AG09309 (cell line): Measurements from ENCODE around the gene ABLIM2.

Source experiments
- DNase-seq: peaks from one replicate; pipeline ENCODE4 v3.0.0-alpha.2; 2010; ENCODE audit warnings: low read depth
- H3K4me3 ChIP-seq: 2 replicates; pipeline ENCODE4 v1.5.1; 2011; ENCODE audit warnings: mild to moderate bottlenecking, low read depth, low read length, moderate library complexity; ENCODE audit not compliant: control insufficient read depth
- CTCF ChIP-seq: IDR thresholded peaks from 2 replicates; pipeline ENCODE4 v1.5.1; 2011; ENCODE audit warnings: mild to moderate bottlenecking, low read depth, low read length, inconsistent platforms; ENCODE audit not compliant: insufficient read depth, control insufficient read depth; ENCODE audit errors: missing control alignments

The ABLIM2 gene

DNA sequence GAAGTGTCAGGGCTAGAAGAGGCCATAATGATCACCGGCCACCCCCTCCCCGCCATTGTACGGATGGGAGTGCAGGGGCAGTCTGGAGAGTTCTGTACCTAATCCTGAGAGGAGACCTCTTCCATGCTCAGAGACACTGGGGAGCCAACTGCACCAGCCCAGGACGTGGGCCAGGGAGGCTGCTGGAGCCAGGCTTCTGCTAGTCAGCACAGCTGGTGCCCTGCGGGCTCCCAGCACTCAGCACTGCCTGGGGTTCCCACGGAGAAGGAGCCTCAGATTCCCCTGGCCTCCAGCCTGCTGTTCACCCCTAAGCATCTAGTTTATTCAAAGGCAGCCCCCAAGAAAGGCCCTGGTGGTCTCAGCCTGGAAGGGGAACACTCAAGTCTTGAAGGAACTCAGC is 28.8 kb downstream of the ABLIM2 start:
- H3K4me3 ChIP-seq, result no peak overlapping the region
- DNase-seq, result no peak
- TF ChIP-seq CTCF, result no peak

DNA sequence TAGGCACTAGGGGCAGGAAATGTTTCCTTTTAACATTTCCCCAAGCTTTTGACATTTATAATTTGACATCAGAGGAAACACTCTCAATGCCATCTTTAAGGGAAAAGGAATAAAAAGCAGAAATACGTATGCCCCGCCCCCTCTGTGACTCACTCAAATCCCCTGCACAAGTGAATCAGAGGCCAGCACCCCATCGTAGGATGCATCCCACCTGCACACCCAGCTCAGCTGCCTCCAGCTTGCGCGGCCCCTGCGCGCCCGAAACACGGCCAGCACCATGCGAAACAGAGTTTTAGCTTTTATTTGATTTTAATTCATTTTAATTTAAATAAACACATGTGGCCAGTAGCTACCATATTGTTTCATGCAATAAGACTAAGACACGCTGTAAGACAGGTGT is 29.5 kb downstream of the ABLIM2 start:
- no peak for DNase-seq
- no peak overlapping the region for H3K4me3 ChIP-seq
- TF ChIP-seq CTCF, result no peak

- DNase-seq, result no peak
- H3K4me3 ChIP-seq, result no peak overlapping the region
Observed at GRCh38 chr4:8128100-8128856, 30.3 kb downstream of the ABLIM2 start.

GRCh38 chr4:8127051-8127826 is 31.4 kb downstream of the ABLIM2 start:
- no peak overlapping the region for H3K4me3 ChIP-seq
- DNase-seq, result no peak
- TF ChIP-seq CTCF, result no peak

More at GRCh38 chr4:8128100-8128856, 30.3 kb downstream of the ABLIM2 start:
- TF ChIP-seq CTCF, result no peak

- no peak overlapping the region for H3K4me3 ChIP-seq
- TF ChIP-seq CTCF, result no peak
- DNase-seq, result no peak
Observed at GRCh38 chr4:8126523-8126922, 32.1 kb downstream of the ABLIM2 start.

DNA sequence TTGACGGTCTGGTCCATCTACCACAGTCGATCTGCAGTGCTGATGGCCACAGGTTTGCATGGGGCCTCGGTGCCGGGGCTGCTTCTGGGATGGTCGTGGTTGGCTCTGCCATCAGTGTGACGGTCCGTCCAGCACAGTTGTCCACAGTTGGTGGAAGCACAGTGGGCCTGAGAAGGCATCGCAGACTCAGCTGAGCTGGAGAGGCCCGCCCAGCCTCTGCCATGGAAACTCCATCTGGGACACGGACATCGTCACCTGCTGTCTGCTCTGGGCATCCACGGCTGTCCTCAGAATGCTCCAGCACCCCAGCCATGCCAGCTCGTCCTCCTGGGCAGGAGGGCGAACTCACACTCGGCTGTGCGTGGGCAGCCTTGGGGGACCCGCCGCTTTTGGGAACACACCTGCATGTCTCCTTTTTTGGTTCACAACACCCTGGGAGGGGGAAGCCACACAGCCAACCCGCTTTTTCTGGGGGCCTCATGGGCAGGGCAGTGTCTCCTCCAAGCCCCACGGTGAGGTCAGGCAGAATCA is 33.0 kb downstream of the ABLIM2 start:
- no peak for DNase-seq
- no peak for TF ChIP-seq CTCF

More for the DNA sequence above, 33.0 kb downstream of the ABLIM2 start:
- no peak overlapping the region for H3K4me3 ChIP-seq
